GM12878 (cell line): Measurements from ENCODE around the gene UBE2Q2. TPM values are rescaled to one million over a fixed set of nuclear protein-coding genes. Genes with fewer than 3 reads are reported as not detected.

Source experiments
- ATAC-seq: fragments of 200-7000 bp; cut with Tn5 transposase; 3 replicates; pipeline ENCODE4 v1.9.1; 2020; ENCODE audit warnings: mild to moderate bottlenecking, moderate library complexity
- BruUV-seq: library from RNA; stranded (reverse); fragments of 400-500 nt; replicated peaks from 2 replicates; lab custom pipeline; 2021; lab: Mats Ljungman, UMichigan
- CTCF ChIA-PET: fragments of 300-600 bp; sonication (Branson Sonifier 250); formaldehyde crosslinking; extraction: SDS; loops from one replicate; lab custom pipeline; 2021; ENCODE audit warnings: inconsistent platforms; lab: Yijun Ruan, JAX
- POLR2A ChIA-PET: fragments of 350-600 bp; formaldehyde crosslinking; extraction: SDS; loops from one replicate; lab custom pipeline; 2021; ENCODE audit warnings: inconsistent platforms; lab: Charles Lee
- RAD21 ChIA-PET: fragments of 300-600 bp; sonication (Branson Sonifier 250); formaldehyde crosslinking; loops from one replicate; lab custom pipeline; 2023; ENCODE audit warnings: antibody characterized with exemption; ENCODE audit not compliant: unreplicated experiment; lab: Charles Lee
- SMC1A ChIA-PET: fragments of 300-600 bp; sonication (Branson Sonifier 250); formaldehyde crosslinking; loops from one replicate; lab custom pipeline; 2023; ENCODE audit not compliant: unreplicated experiment, uncharacterized antibody; lab: Charles Lee
- DNase-seq: peaks from one replicate; pipeline ENCODE4 v3.0.0-alpha.2; 2011; ENCODE audit warnings: low read depth, low spot score
- FAIRE-seq: peaks from 3 replicates; lab custom pipeline; 2011; peaks lifted over from hg19 to GRCh38; lab: Jason Lieb, UNC
- H2AFZ ChIP-seq: 2 replicates; pipeline ENCODE4 v1.6.0; 2011; ENCODE audit warnings: low read depth, low read length, control low read depth; ENCODE audit not compliant: control insufficient read depth
- H3K27ac ChIP-seq: 2 replicates; pipeline ENCODE4 v1.5.1; 2011; ENCODE audit warnings: control low read depth; ENCODE audit not compliant: control insufficient read depth, insufficient read depth
- H3K27me3 ChIP-seq, 2 experiments: replicated peaks in 1 of 2; 2 replicates each; pipeline versions ENCODE4 v1.6.0 to v1.6.1; 2011; ENCODE audit warnings: low read length in 1 of 2; ENCODE audit not compliant: control insufficient read depth in 2 of 2, insufficient read depth in 2 of 2
- H3K36me3 ChIP-seq, 2 experiments: 2 replicates each; pipeline ENCODE4 v1.5.1; 2011; ENCODE audit warnings: low read length in 1 of 2; ENCODE audit not compliant: control insufficient read depth in 2 of 2, insufficient read depth in 2 of 2
- H3K4me1 ChIP-seq: 2 replicates; pipeline ENCODE4 v1.6.1; 2011; ENCODE audit warnings: mild to moderate bottlenecking, low read length, moderate library complexity, mixed read lengths; ENCODE audit not compliant: control insufficient read depth, insufficient read depth
- H3K4me2 ChIP-seq: 2 replicates; pipeline ENCODE4 v1.6.0; 2011; ENCODE audit warnings: control low read depth; ENCODE audit not compliant: control insufficient read depth, insufficient read depth
- H3K4me3 ChIP-seq: fragments of 200-600 bp; sonication (generic); 2 replicates; pipeline ENCODE4 v1.5.1; 2016
- H3K79me2 ChIP-seq: 2 replicates; pipeline ENCODE4 v1.6.0; 2011; ENCODE audit warnings: low read length; ENCODE audit not compliant: control insufficient read depth, insufficient read depth
- H3K9ac ChIP-seq: 2 replicates; pipeline ENCODE4 v1.8.0; 2011; ENCODE audit warnings: low read length, control low read depth, mixed read lengths; ENCODE audit not compliant: control insufficient read depth, insufficient read depth
- H3K9me3 ChIP-seq: replicated peaks from 3 replicates; pipeline ENCODE4 v1.5.1; 2011; ENCODE audit warnings: mild to moderate bottlenecking, low read length; ENCODE audit not compliant: control insufficient read depth, insufficient read depth
- H4K20me1 ChIP-seq: 2 replicates; pipeline ENCODE4 v1.6.0; 2011; ENCODE audit not compliant: control insufficient read depth, insufficient read depth
- CREM ChIP-seq: IDR thresholded peaks from 2 replicates; pipeline ENCODE4 v1.6.1; 2014; ENCODE audit warnings: antibody characterized with exemption, low read depth
- EED ChIP-seq: sonication (generic); IDR thresholded peaks from 2 replicates; pipeline ENCODE4 v1.6.1; 2016; ENCODE audit warnings: antibody characterized with exemption, low read depth
- GATAD2B ChIP-seq: fragments of 450-650 bp; conservative IDR thresholded peaks from 2 replicates; pipeline ENCODE4 v1.6.1; 2017; ENCODE audit warnings: low read depth, mild to moderate bottlenecking, moderate library complexity
- HDAC6 ChIP-seq: fragments of 200-600 bp; sonication (generic); IDR thresholded peaks from one replicate; pipeline ENCODE4 v1.8.0; 2017; ENCODE audit warnings: antibody characterized with exemption; ENCODE audit not compliant: unreplicated experiment
- IKZF1 ChIP-seq: fragments of 450-650 bp; conservative IDR thresholded peaks from 2 replicates; pipeline ENCODE4 v1.6.1; 2017; ENCODE audit warnings: antibody characterized with exemption, mild to moderate bottlenecking
- NBN ChIP-seq: fragments of 450-650 bp; IDR thresholded peaks from 2 replicates; pipeline ENCODE4 v1.6.1; 2016
- RAD51 ChIP-seq: fragments of 450-650 bp; IDR thresholded peaks from 2 replicates; pipeline ENCODE4 v1.6.1; 2016; ENCODE audit warnings: moderate library complexity, mild to moderate bottlenecking, inconsistent platforms
- SMC3 ChIP-seq: IDR thresholded peaks from 2 replicates; pipeline ENCODE4 v1.6.1; 2011; ENCODE audit warnings: low read length, improper control_type of control experiment, borderline replicate concordance
- SUZ12 ChIP-seq: fragments of 200-600 bp; sonication (generic); IDR thresholded peaks from one replicate; pipeline ENCODE4 v1.6.1; 2018; ENCODE audit warnings: antibody characterized with exemption, mild to moderate bottlenecking; ENCODE audit not compliant: unreplicated experiment
- TAF1 ChIP-seq: IDR thresholded peaks from 2 replicates; pipeline ENCODE4 v1.6.1; 2011; ENCODE audit warnings: mild to moderate bottlenecking, low read depth, low read length, borderline replicate concordance
- TARDBP ChIP-seq: IDR thresholded peaks from 2 replicates; pipeline ENCODE4 v1.6.1; 2016; ENCODE audit warnings: borderline replicate concordance
- TCF12 ChIP-seq: IDR thresholded peaks from 2 replicates; pipeline ENCODE4 v1.6.1; 2011; ENCODE audit warnings: low read depth, mild to moderate bottlenecking, low read length
- YBX1 ChIP-seq: fragments of 450-650 bp; IDR thresholded peaks from 2 replicates; pipeline ENCODE4 v1.6.1; 2016; ENCODE audit warnings: antibody characterized with exemption
- WGBS: methylation state at CpG from one replicate; pipeline ENCODE4 v1.1.6; 2016; ENCODE audit warnings: low lambda C conversion rate; ENCODE audit not compliant: insufficient replicate concordance, insufficient coverage; ENCODE audit errors: missing lambda C conversion rate; 5-methylcytosine and 5-hydroxymethylcytosine counted together
- in situ Hi-C: fragments of 300-500 bp; cut with MboI; formaldehyde crosslinking; loops from 9 replicates; pipeline ENCODE4 v1.14.3; 2018; ENCODE audit warnings: mixed read lengths
- intact Hi-C: fragments of 100-400 bp; cut with micrococcal nuclease; formaldehyde crosslinking; loops from one replicate; pipeline ENCODE4 v1.14.2; 2022; ENCODE audit not compliant: unreplicated experiment
- polyA plus RNA-seq, 11 experiments: library from polyadenylated mRNA; depleted of rRNA in 4 of 11; unstranded in 6 of 11; stranded (reverse) in 5 of 11; fragments of >200 nt; fragmentation: Nextera tagmentation in 4 of 11; fragmentation: Illumina TruSeq in 1 of 11; extraction: Ambion mirVana in 4 of 11; extraction: Trizol in 1 of 11; gene quantifications; 1 replicate in 1 of 11; 2 replicates in 10 of 11; pipeline versions ENCODE4 v1.2.1 to v1.2.3, GENCODE V29; 2011 to 2016; ENCODE audit warnings: inconsistent platforms in 2 of 11, missing spikeins in 2 of 11, low read depth in 1 of 11
- total RNA-seq, 4 experiments: library from RNA; depleted of rRNA in 3 of 4; stranded (reverse); fragments of >200 nt in 3 of 4; fragmentation: Illumina TruSeq in 1 of 4; extraction: Trizol in 1 of 4; gene quantifications; 2 replicates each; pipeline versions ENCODE4 v1.2.1 to v1.2.3, GENCODE V29; 2013 to 2021
- TF ChIP-seq, protein P1 (sequence below): fragments of 450-650 bp; IDR thresholded peaks from 2 replicates; pipeline ENCODE4 v1.6.1; 2017; ENCODE audit warnings: antibody characterized with exemption, mild to moderate bottlenecking, moderate library complexity
- TF ChIP-seq, protein P2 (sequence below): IDR thresholded peaks from 2 replicates; pipeline ENCODE4 v1.6.1; 2011; ENCODE audit warnings: borderline replicate concordance, low read depth, mild to moderate bottlenecking, moderate library complexity, mixed read lengths, low read length; ENCODE audit not compliant: insufficient read depth; ENCODE audit errors: extremely low read length

UBE2Q2 gene
- total and polyA plus RNA-seq, 10 of the 15 experiments (the other 5 are each of a cell fraction or from before 2014, with no cell fraction given) = 11.1 to 31.9 (median 21.6) TPM

DNA sequence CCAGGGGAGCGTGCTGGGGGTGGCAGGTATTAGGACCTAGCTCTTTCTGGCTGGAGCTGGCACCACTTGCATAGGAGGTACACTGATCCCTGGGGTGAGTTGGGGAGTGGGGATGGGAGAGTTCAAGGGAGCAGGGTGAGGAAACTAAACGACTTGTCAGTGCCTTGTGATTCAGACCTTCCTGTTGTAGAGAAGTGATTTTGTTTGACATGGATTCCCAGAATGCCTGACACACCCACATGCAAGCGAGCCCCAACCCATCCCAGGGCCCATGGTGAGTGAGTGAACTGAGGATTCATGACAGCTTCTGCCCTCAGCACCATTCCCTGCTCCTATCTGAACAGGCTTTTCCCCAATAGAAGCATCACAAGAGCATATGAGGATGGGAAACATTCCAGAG, 15.6 kb upstream of the UBE2Q2 start:
- ChIA-PET CTCF (interaction anchor here (1.1 to 1.7 kb wide), 2 partner anchors 8 to 312 kb away, joined by 3 to 4 read pairs; no protein-coding TSS in a partner anchor), SMC1A (no interaction called here), POLR2A (no interaction called here), RAD21 (no interaction called here)
- intact Hi-C loops (no loop called here), in situ Hi-C loops (no loop called here)
- Histone ChIP-seq H2AFZ (no peak overlapping the region), H3K27ac (no peak overlapping the region), H3K27me3 (no peaks in the 10 kb centered on the region), H3K9me3 (no peaks in the 10 kb centered on the region), H3K4me1 (no peaks in the 10 kb centered on the region), H3K9ac (no peak overlapping the region), H3K4me2 (no peak overlapping the region), H3K36me3 (no peaks in the 10 kb centered on the region), H4K20me1 (no peaks in the 10 kb centered on the region), H3K79me2 (no peaks in the 10 kb centered on the region), H3K4me3 (no peak overlapping the region)
- 0% methylated on average over 3 of the region's 3 CpGs for WGBS
- TF ChIP-seq YBX1 (no peak), IKZF1 (no peak), SUZ12 (no peak), TCF12 (no peak), CREM (no peak), RAD51 (no peak)
- DNase-seq (no peak), FAIRE-seq (no peak), ATAC-seq (no peak)
- BruUV-seq = no TSS peak

DNA sequence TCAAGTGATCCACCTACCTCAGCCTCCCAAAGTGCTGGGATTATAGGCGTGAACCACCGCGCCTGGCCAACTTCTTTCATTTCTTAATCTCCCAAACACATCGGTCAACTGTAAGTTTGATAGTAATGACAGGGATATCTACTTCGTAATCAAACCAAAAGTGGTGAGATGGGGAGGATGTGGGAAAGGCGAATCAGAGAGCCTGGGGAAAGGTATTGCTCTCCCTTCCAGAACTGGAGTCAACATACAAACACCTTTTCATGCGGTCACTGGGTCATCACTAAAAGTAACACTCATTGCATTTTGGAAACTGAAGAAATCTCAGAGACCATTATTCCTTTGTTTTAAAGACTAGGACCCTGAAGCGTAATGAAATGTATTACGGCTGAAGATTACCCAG, 14.8 kb upstream of the UBE2Q2 start:
- H2AFZ ChIP-seq = no peak overlapping the region
- ChIA-PET CTCF (interaction anchor here (0.9 to 1.7 kb wide), 3 partner anchors 9 to 311 kb away, joined by 3 to 4 read pairs (median 4); no protein-coding TSS in a partner anchor), SMC1A (interaction anchor here (1.6 kb wide), 1 partner anchor 12 kb away, joined by 3 read pairs; no protein-coding TSS in a partner anchor), POLR2A (no interaction called here), RAD21 (no interaction called here)
- intact Hi-C loops = no loop called here
- no TSS peak for BruUV-seq
- H3K36me3 ChIP-seq = no peaks in the 10 kb centered on the region
- no peak overlapping the region for H3K4me2 ChIP-seq
- H3K9ac ChIP-seq = no peak overlapping the region
- H3K9me3 ChIP-seq = no peaks in the 10 kb centered on the region
- no peak overlapping the region for H3K4me3 ChIP-seq
- TF ChIP-seq, protein P1, sequence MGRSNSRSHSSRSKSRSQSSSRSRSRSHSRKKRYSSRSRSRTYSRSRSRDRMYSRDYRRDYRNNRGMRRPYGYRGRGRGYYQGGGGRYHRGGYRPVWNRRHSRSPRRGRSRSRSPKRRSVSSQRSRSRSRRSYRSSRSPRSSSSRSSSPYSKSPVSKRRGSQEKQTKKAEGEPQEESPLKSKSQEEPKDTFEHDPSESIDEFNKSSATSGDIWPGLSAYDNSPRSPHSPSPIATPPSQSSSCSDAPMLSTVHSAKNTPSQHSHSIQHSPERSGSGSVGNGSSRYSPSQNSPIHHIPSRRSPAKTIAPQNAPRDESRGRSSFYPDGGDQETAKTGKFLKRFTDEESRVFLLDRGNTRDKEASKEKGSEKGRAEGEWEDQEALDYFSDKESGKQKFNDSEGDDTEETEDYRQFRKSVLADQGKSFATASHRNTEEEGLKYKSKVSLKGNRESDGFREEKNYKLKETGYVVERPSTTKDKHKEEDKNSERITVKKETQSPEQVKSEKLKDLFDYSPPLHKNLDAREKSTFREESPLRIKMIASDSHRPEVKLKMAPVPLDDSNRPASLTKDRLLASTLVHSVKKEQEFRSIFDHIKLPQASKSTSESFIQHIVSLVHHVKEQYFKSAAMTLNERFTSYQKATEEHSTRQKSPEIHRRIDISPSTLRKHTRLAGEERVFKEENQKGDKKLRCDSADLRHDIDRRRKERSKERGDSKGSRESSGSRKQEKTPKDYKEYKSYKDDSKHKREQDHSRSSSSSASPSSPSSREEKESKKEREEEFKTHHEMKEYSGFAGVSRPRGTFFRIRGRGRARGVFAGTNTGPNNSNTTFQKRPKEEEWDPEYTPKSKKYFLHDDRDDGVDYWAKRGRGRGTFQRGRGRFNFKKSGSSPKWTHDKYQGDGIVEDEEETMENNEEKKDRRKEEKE = no peak
- TF ChIP-seq, protein P2, sequence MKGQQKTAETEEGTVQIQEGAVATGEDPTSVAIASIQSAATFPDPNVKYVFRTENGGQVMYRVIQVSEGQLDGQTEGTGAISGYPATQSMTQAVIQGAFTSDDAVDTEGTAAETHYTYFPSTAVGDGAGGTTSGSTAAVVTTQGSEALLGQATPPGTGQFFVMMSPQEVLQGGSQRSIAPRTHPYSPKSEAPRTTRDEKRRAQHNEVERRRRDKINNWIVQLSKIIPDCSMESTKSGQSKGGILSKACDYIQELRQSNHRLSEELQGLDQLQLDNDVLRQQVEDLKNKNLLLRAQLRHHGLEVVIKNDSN = no peak
- TF ChIP-seq TAF1 = no peak
- TF ChIP-seq SMC3 = no peak
- no peak for TF ChIP-seq EED
- TF ChIP-seq TARDBP = no peak
- no peak for TF ChIP-seq NBN
- no peak for TF ChIP-seq HDAC6
- no peak for TF ChIP-seq GATAD2B
- in situ Hi-C loops = no loop called here
- no peak overlapping the region for H3K27ac ChIP-seq
- H3K79me2 ChIP-seq = no peaks in the 10 kb centered on the region
- DNase-seq = no peak
- no peak for FAIRE-seq
- WGBS = 77% methylated on average over 9 of the region's 9 CpGs
- H4K20me1 ChIP-seq = no peaks in the 10 kb centered on the region
- ATAC-seq = no peak
- H3K27me3 ChIP-seq = no peaks in the 10 kb centered on the region
- H3K4me1 ChIP-seq = no peaks in the 10 kb centered on the region
